Effector memory CD4-positive, alpha-beta T cell (primary cell): ENCODE data around the gene PITPNM2.

Experiments used
- DNase-seq, 3 donors: peaks; one replicate each; pipeline ENCODE4 v3.0.0-alpha.2; 2020
- H3K27ac ChIP-seq: 2 replicates; pipeline ENCODE4 v1.7.0; 2013; ENCODE audit warnings: mild to moderate bottlenecking, low read length, moderate library complexity; ENCODE audit not compliant: insufficient read depth, poor library complexity, severe bottlenecking
- H3K27me3 ChIP-seq: replicated peaks from 2 replicates; pipeline ENCODE4 v1.7.0; 2013; ENCODE audit warnings: mild to moderate bottlenecking, low read length; ENCODE audit not compliant: insufficient read depth, control insufficient read depth, poor library complexity, severe bottlenecking
- H3K36me3 ChIP-seq: 2 replicates; pipeline ENCODE4 v1.7.0; 2013; ENCODE audit warnings: mild to moderate bottlenecking, low read length, moderate library complexity; ENCODE audit not compliant: control insufficient read depth, insufficient read depth
- H3K4me1 ChIP-seq: 2 replicates; pipeline ENCODE4 v1.7.0; 2013; ENCODE audit warnings: low read length, mild to moderate bottlenecking; ENCODE audit not compliant: control insufficient read depth, insufficient read depth, poor library complexity, severe bottlenecking
- H3K4me3 ChIP-seq: 2 replicates; pipeline ENCODE4 v1.7.0; 2013; ENCODE audit warnings: low read length, low read depth, mild to moderate bottlenecking; ENCODE audit not compliant: insufficient read depth, poor library complexity, severe bottlenecking
- H3K9me3 ChIP-seq: 2 replicates; pipeline ENCODE4 v1.7.0; 2013; ENCODE audit warnings: mild to moderate bottlenecking, low read length, moderate library complexity; ENCODE audit not compliant: control insufficient read depth

The PITPNM2 gene

GRCh38 chr12:123101526-123101925, 49.4 kb downstream of the PITPNM2 start:
- peaks cover 8% of the 10 kb centered on the region for H3K4me1 ChIP-seq
- no peaks in the 10 kb centered on the region for H3K9me3 ChIP-seq
- H3K4me3 ChIP-seq: no peak overlapping the region
- no peak overlapping the region for H3K27ac ChIP-seq
- no peak for DNase-seq
- no peaks in the 10 kb centered on the region for H3K27me3 ChIP-seq
- H3K36me3 ChIP-seq: no peaks in the 10 kb centered on the region
